HG02885 (cell line): ENCODE data around the gene SLCO1B3.
A peak's percentile ranks its signal among the peaks of the same experiment; 100 is the strongest.

Source experiments
- ATAC-seq: cut with Tn5 transposase; IDR thresholded peaks from one replicate; pipeline ENCODE4 v1.9.1; 2021; ENCODE audit warnings: mild to moderate bottlenecking; ENCODE audit not compliant: unreplicated experiment, poor library complexity

The SLCO1B3 gene

DNA sequence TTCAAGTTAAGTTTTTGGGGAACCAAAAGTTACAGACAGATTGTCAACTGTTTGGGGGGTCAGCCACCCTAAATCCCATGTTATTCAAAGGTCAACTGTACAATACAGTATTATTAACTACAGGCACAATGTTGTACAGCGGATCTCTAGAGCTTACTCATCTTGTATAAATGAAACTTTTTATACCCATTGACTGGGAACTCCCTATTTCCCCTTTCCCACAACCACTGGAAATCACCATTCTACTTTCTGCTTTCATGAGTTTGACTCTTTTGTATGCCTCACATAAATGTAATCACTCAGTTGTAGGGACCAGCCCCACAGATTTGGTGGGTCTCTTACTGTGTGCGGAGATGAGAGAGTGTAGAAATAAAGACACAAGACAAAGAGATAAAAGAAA lies 57.8 kb downstream of the SLCO1B3 start:
- peak; percentile 62 for ATAC-seq

DNA sequence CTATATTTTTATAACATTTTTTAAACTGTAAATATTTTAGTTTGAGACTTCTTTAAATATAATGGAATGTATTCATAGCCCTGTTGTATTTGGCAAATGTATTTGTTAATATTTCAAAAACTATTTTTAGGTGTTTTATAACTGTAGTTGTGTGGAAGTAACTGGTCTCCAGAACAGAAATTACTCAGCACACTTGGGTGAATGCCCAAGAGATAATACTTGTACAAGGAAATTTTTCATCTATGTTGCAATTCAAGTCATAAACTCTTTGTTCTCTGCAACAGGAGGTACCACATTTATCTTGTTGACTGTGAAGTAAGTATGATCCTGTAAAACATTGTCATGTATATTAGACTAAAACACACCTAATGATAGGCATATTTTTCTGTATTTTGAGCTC lies 72.8 kb downstream of the SLCO1B3 start:
- ATAC-seq, result no peak

DNA sequence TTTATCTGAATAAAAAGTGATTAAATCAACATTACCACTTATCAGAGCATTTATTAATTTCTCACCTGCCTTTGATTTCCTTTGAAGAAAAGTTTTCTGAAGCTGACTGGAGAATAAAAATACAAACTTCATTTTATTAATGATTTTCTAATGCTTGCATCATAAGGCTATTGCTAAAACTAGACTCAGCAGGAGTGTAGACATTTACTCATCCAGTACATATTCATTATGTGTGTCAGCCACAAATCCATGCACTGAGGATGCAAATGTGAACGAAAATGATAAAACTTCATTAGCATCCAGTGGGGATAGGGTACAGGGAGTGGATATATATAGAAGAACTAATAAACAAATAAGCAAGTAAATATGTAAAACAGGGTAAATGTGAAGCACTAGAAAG lies 74.6 kb downstream of the SLCO1B3 start:
- no peak for ATAC-seq

DNA sequence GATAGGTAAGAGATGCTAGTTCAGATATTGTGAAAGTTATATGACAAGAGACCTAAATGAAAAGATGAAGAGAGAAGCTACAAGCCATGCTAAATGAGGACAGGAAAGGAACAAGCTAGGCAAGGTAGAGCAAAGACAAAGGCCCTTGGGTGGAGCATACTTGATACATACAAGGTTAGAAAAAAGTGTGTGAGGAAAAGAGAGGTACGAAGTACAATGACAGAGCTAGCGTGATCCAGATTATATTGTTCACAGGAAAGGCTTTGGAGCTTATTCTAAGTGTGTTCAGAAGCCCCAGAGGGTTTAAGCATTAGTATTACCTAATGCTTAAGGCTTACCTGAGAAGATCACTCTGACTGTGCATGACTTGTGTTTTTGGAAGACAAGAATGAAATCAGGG lies 75.0 kb downstream of the SLCO1B3 start:
- ATAC-seq, result no peak

DNA sequence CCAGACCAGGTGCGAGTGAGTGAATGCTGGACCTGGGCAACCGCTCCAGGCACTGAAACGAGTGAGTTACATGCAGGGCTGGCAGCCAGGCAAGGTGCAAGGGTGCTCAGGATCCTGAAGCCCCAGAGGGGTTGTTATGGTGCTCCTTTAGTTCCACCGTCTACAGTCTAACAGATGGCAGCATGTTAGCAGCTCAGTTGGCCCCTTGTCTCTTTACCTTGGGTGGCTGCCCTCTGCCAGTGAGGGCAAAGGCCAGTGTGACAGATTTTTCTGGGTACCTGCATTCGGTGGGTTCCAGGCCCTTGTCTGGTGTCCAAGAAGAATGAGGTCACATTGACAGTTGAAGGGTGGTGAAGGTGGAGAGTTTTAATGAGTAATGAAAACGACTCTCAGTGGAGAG lies 106.8 kb downstream of the SLCO1B3 start:
- ATAC-seq, result no peak

DNA sequence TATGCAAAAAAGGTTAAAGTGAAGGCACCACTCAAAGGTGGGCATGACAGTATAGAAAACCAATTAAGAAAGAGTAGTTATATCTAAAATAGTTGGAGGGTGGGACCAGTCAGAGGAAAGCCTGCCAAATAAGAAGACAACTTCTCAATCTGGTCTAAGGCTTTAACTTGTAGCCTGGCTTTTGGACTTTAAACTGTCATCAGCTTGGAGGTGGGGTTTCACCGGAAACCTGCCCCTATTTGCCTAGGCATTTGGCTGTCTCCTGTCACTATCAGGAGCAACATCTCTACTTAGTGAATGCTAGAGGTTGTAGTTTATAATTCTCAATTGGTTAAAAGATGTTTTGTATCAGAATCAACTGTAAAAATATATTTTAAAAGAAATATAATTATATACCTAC lies 107.3 kb downstream of the SLCO1B3 start:
- no peak for ATAC-seq

DNA sequence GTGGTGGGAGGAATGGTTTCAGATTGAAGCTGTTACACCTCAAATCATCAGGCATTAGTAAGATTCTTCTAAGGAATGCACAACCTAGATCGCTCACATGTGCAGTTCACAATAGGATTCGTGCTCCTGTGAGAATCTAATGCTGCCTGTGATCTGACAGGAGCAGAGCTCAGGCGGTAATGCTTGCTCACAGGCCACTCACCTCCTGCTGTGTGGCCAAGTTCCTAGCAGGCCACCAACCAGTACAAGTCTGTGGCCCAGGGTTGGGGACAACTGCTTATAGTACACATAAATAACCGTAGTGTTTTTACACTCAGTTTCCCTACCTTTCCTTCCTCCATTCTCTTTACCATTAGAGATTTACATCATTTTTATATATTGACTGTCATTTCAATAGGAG lies 121.4 kb downstream of the SLCO1B3 start:
- ATAC-seq, result no peak

DNA sequence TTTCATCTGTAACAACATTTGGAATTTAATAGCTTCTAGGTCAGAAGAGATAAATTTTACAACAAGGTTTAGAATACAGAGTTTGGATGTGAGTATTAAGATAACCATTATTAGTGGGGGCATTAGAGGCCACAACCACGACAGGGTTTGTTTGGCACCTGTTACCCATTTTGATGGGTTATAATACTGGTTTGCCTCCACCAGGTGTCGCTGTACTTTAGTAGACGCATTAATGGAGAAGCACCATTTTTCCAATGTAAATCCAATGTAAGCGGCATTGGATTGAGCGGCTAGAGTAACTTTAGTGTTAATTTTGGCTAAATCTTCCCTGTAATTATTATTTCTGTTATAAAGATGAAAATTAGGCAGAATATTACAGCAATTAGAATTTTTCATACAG lies 136.2 kb downstream of the SLCO1B3 start:
- ATAC-seq, result peak; percentile 63

DNA sequence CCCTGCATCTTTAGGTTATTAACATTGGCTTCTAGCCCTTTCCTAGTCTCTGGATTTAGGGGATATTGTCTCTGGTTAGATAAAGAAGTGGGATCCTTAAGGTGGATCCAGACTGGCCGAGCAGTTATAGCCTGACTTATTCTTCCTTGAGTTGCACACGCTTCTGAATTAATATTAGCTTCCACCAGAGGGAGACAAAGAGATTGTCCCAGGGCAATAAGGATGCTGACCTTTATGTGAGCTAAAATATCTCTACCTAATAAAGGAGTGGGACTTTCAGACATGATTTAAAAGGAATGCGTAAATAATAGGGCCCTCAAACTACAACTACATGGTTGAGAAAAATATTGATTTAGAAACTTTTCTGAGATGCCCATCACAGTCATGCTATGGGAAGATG lies 139.7 kb downstream of the SLCO1B3 start:
- ATAC-seq, result peak; percentile 88

DNA sequence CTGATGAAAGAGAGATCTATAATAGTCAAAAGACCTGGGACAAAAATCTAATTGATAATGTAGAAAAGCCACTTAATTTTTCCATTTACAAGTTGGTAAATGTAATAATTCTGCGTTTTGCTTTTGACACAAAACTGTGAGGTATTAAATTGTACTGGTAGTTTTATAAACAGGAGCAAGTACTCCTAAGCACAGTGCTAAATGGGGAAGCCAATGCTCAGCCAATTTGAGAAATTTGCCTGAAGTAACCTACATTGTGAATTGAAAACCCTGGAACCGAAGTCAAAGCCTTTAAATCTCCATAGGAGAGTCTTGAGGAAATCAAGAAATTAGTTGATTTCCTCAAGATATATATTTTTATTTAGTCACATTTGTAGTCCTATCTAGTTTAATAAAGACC lies 152.8 kb downstream of the SLCO1B3 start:
- no peak for ATAC-seq

DNA sequence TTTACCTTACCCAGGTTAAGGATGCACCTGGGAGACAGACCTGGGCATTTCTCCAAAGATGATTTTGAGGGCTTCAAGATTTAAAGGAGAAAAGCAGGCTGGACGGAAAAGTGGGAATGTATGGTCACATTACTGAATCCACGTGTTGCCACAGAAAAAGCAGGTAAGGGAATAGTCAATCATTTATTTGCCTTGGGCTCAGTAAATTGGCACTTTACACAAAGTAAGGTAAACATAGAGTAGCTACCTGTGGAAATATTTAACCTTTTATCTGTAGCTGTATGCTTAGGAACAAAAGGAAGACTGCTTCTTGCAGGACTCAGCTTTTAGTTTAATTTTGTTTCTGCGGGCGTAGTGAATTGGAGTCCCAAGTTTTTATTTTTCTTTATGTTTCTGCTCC lies 153.3 kb downstream of the SLCO1B3 start:
- no peak for ATAC-seq
